Bronchial epithelial cell (primary cell): ENCODE measurements around the gene TNFSF11. TPM values are rescaled to one million over a fixed set of nuclear protein-coding genes. Genes with fewer than 3 reads are reported as not detected.

ENCODE experiments used
- DNase-seq: peaks from one replicate; pipeline ENCODE4 v3.0.0-alpha.2; 2010; ENCODE audit warnings: low read depth
- FAIRE-seq: peaks from 2 replicates; lab custom pipeline; 2011; peaks lifted over from hg19 to GRCh38; lab: Jason Lieb, UNC
- H3K27me3 ChIP-seq: 2 replicates; pipeline ENCODE4 v1.5.1; 2011; ENCODE audit warnings: low read length; ENCODE audit not compliant: control insufficient read depth, insufficient read depth
- H3K36me3 ChIP-seq: 2 replicates; pipeline ENCODE4 v1.5.1; 2011; ENCODE audit warnings: low read length; ENCODE audit not compliant: control insufficient read depth, insufficient read depth
- H3K4me3 ChIP-seq: 2 replicates; pipeline ENCODE4 v1.5.1; 2011; ENCODE audit warnings: mild to moderate bottlenecking, low read depth, low read length, control low read depth
- total RNA-seq: library from RNA; depleted of rRNA; stranded (reverse); fragments of >200 nt; gene quantifications from 2 replicates; pipeline ENCODE4 v1.2.1, GENCODE V29; 2014
- TF ChIP-seq, protein P1 (sequence below): IDR thresholded peaks from 2 replicates; pipeline ENCODE4 v1.5.1; 2011; ENCODE audit warnings: mild to moderate bottlenecking, moderate library complexity, low read length, control low read depth, inconsistent platforms; ENCODE audit not compliant: insufficient read depth, severe bottlenecking

The TNFSF11 gene
- total RNA-seq, 1 donor from 2014 or later = under 0.01 TPM

DNA sequence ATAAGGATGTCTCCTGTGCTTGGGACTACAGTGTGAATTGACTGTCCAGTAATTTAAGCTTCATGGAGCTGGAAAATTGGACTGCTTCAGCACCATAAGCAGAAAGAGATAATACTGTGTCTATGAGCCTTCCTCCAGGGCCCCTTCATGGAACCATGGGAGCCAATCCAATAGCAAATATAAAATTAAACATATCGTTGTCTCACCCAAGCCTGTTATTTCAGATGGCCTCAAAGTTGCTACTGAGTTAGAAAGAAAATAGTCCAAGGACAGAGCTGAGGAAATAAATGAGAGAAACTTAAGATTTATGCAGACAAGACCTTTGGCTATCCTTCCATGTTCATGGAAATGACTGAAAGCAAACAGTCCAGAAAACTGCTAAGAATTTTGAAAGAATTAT, 57.2 kb downstream of the TNFSF11 start:
- DNase-seq (no peak), FAIRE-seq (no peak)
- TF ChIP-seq, protein P1, sequence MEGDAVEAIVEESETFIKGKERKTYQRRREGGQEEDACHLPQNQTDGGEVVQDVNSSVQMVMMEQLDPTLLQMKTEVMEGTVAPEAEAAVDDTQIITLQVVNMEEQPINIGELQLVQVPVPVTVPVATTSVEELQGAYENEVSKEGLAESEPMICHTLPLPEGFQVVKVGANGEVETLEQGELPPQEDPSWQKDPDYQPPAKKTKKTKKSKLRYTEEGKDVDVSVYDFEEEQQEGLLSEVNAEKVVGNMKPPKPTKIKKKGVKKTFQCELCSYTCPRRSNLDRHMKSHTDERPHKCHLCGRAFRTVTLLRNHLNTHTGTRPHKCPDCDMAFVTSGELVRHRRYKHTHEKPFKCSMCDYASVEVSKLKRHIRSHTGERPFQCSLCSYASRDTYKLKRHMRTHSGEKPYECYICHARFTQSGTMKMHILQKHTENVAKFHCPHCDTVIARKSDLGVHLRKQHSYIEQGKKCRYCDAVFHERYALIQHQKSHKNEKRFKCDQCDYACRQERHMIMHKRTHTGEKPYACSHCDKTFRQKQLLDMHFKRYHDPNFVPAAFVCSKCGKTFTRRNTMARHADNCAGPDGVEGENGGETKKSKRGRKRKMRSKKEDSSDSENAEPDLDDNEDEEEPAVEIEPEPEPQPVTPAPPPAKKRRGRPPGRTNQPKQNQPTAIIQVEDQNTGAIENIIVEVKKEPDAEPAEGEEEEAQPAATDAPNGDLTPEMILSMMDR = no peak
- no peaks in the 10 kb centered on the region for H3K36me3 ChIP-seq
- H3K27me3 ChIP-seq = no peaks in the 10 kb centered on the region
- H3K4me3 ChIP-seq = no peak overlapping the region

DNA sequence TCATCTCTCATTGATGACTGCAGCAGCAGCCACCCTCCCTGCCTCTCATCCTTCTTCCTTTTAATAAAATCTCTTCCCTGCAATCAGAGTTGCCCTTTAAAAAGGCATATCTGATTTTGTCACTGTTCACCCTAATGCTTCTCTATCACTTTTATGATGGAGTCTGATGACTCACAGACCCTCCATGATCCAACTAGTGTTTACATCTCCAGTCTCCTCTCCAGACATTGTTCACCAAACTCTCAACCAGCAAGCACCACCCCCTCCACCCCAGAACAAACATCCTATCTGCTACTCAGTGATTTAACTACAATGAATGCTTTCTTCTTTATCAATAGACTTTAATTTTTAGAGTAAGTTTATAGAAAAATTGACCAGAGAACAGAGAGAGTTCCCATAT, 59.5 kb downstream of the TNFSF11 start:
- no peak for DNase-seq
- FAIRE-seq = no peak
- Histone ChIP-seq H3K27me3 (no peaks in the 10 kb centered on the region), H3K36me3 (no peaks in the 10 kb centered on the region), H3K4me3 (no peak overlapping the region)
- TF ChIP-seq, protein P1 = no peak

DNA sequence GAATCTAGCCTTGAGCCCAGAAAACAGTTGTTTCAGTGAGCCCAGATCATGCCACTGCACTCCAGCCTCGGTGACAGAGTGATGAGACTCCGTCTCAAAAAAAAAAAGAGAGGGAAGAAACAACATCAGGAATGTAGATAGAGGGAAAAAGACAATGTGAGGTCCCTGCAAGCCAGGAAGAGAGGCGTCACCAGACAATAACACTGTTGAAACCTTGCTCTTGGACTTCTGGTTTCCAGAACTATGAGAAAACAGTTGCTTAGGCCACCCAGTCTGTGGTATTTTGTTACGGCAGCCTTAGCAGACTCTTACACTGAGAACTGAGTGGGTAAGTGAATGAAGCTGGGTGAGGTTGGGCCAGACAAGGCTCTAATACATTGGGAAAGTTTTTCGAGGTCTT, 64.1 kb downstream of the TNFSF11 start:
- DNase-seq (no peak), FAIRE-seq (no peak)
- TF ChIP-seq, protein P1 = no peak
- Histone ChIP-seq H3K4me3 (no peak overlapping the region), H3K27me3 (no peaks in the 10 kb centered on the region), H3K36me3 (no peaks in the 10 kb centered on the region)

DNA sequence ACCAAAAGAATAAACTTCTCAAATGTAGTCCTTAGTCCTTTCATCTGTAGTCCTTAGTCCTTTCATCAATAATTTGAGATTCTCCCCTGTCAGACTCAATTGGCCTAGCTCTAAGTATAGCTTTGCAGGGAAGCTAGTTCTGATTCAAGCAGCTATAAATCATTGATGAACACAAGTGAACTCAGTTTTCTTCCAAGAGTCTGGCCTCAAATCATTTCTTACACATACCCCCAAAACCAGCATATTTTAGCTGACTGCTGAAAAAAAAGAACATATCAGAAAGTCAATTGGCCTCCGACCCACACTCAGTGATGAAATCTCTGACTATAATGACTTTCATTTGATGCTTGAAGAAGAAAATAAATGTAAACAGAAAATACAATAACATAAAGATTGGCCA, 64.9 kb downstream of the TNFSF11 start:
- Histone ChIP-seq H3K27me3 (no peaks in the 10 kb centered on the region), H3K36me3 (no peaks in the 10 kb centered on the region), H3K4me3 (no peak overlapping the region)
- TF ChIP-seq, protein P1 = no peak
- DNase-seq = no peak
- FAIRE-seq = no peak

DNA sequence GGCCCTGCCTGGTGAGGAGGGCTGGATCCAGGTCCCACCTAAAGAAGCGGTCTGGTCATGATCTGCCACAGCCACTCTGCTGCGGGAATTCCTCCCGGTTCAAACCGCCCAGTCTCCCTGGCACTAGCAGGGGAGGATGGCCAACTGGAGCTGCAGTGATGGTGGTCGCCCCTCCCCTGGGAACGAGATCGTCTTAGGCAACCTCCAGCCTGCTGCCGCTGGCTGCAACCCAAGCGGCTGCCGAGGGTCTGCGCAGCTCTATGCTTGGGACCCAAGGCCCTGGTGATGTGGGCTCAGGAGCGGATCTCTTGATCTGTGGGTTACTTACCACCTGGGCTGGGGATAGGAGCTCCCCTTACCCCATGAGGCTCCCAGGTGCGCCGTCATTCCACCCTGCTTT, 69.1 kb downstream of the TNFSF11 start:
- no peak overlapping the region for H3K4me3 ChIP-seq
- H3K36me3 ChIP-seq = no peaks in the 10 kb centered on the region
- DNase-seq (no peak), FAIRE-seq (no peak)
- no peaks in the 10 kb centered on the region for H3K27me3 ChIP-seq
- TF ChIP-seq, protein P1 = no peak

DNA sequence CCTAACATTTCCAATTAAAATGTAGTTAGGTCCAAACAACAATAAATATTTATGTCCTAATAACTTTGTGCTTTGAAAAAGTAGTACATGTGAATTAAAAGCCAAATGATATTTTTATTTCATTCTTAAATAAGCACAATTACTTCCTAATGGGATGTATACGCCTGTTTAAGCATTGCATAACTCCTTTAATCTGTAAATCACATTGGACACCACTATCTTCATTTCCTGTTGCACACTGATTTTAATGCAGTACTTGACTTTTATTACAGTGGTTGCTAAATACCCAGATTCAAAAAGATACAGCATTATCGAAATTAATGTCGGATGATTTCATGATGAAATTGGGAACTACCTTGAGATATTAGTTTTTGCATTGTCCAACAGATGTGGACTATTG, 70.9 kb downstream of the TNFSF11 start:
- no peak for FAIRE-seq
- TF ChIP-seq, protein P1 = no peak

More for the DNA sequence above, 70.9 kb downstream of the TNFSF11 start:
- H3K27me3 ChIP-seq = no peaks in the 10 kb centered on the region
- no peak for DNase-seq
- H3K4me3 ChIP-seq = no peak overlapping the region
- H3K36me3 ChIP-seq = no peaks in the 10 kb centered on the region
